ENCODE data around the gene GOLIM4.

Gene GOLIM4

DNA sequence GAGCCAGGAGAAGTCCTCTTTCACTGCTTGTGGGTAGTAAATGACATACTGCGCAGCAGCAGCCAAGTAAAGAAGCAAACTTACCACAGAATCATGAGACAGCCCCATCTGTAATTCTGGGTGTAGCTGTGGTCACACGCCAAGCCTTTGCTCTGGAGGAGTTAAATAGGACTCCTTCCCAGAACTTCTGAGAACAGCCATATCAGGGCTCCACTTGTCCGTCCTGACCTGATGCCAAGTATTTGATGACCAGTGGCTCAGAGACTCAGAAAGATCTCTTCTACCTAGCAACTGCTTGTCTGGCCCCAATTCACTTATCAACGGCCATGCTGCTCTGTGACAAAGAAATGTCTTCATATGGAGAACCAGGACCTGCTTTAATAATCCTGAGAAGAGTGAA lies 20.6 kb upstream of the GOLIM4 start:
- FAIRE-seq (no peak), DNase-seq (ENCODE audit: insufficient read length, low spot score) (no peak)
- TF ChIP-seq, protein P1, sequence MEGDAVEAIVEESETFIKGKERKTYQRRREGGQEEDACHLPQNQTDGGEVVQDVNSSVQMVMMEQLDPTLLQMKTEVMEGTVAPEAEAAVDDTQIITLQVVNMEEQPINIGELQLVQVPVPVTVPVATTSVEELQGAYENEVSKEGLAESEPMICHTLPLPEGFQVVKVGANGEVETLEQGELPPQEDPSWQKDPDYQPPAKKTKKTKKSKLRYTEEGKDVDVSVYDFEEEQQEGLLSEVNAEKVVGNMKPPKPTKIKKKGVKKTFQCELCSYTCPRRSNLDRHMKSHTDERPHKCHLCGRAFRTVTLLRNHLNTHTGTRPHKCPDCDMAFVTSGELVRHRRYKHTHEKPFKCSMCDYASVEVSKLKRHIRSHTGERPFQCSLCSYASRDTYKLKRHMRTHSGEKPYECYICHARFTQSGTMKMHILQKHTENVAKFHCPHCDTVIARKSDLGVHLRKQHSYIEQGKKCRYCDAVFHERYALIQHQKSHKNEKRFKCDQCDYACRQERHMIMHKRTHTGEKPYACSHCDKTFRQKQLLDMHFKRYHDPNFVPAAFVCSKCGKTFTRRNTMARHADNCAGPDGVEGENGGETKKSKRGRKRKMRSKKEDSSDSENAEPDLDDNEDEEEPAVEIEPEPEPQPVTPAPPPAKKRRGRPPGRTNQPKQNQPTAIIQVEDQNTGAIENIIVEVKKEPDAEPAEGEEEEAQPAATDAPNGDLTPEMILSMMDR (IDR thresholded peaks at IDR 0.05; ENCODE audit: insufficient read depth, missing control alignments): no peak

DNA sequence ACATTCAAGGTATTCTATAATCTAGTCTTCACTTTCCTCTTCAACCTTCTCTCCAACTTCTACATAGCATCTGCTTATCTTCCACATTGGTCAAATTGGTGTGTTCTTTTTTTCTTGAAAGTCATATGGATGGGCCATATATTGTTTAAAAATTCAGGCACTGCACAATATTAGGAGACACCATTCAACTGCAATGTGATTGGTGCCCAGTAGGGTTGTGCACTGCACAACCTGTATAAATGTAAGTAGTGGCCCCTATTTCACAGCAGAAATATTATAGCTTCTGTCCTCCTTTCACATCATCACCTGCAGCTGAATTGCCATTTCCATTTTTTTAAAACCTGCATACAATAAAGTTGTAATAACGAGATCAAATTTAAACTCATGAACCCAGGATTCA lies 18.1 kb upstream of the GOLIM4 start:
- FAIRE-seq (no peak), DNase-seq (ENCODE audit: insufficient read length, low spot score) (no peak)
- TF ChIP-seq, protein P1 (IDR thresholded peaks at IDR 0.05; ENCODE audit: insufficient read depth, missing control alignments): no peak

DNA sequence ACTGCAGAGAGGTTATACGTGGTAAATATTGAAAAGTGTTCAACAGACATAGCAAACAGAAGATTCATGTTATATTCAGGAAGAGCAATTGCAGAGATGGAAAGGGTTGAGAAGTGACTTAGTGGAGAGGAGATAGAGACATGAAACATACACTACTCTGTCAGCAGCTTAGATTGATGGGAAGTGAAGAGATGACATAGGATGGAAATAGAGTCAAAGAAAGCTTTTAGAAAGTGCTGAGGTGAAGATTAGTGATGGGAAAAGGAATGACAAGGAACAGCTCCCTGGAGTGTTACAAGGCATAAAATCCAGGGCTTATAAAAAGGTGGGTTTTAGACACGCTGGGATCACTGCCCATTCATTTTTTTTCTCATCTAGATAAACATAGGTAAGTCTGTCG lies 17.2 kb upstream of the GOLIM4 start:
- DNase-seq (ENCODE audit: insufficient read length, low spot score) (no peak), FAIRE-seq (no peak)
- TF ChIP-seq, protein P1 (IDR thresholded peaks at IDR 0.05; ENCODE audit: insufficient read depth, missing control alignments): no peak

DNA sequence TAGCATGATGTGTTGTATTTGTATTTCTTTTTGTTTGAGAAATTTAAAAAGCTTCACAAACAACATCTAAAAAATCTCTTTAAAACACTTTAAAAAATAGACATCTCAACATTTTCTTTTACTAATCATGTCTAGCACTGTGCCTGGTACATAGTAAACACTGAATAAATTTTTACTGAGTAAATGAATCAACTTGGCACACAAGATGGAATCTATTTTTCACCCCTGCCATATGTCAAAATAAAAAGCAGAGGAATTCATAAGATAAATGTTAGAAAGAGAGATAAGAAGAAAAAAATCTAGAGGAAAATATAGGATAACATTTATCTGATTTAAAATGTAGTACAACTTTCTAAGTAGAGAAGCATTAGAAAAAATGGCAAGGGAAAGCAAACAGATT lies 8.6 kb upstream of the GOLIM4 start:
- DNase-seq (ENCODE audit: insufficient read length, low spot score): no peak
- TF ChIP-seq, protein P1 (IDR thresholded peaks at IDR 0.05; ENCODE audit: insufficient read depth, missing control alignments): no peak
- no peak for FAIRE-seq

DNA sequence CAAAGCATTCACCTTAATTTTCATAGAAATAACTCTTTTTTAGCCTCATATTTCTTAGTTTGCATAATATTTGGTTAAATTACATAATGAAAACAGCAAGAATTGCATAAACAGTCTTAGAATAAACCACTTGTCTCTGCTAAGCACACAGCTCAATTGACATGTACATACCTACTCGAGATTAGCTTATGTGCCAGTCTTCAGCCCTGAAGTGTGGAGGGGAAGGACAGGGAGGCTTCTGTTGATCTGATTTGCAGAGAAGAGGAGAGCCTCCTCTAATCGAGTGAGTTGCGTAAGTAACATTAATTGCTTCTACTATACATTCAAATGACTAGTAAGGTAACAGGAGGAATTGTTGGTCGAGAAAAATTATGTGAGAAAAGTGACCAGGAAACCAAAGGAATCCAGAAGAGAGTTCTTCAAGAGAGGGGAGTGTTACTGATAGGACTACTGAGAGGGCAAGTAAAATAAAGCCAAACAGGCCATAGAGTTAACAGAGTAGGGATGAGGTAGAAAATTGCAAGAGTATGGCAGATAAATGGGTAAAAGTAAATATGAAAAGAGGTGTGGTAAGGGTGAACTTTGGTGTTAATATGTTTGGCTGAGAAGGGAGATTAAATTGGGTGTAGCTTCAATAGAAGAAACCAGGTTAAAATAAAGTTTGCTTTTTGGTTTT lies 7.1 kb upstream of the GOLIM4 start:
- no peak for FAIRE-seq
- TF ChIP-seq, protein P1 (IDR thresholded peaks at IDR 0.05; ENCODE audit: insufficient read depth, missing control alignments): no peak
- no peak for DNase-seq (ENCODE audit: insufficient read length, low spot score)

DNA sequence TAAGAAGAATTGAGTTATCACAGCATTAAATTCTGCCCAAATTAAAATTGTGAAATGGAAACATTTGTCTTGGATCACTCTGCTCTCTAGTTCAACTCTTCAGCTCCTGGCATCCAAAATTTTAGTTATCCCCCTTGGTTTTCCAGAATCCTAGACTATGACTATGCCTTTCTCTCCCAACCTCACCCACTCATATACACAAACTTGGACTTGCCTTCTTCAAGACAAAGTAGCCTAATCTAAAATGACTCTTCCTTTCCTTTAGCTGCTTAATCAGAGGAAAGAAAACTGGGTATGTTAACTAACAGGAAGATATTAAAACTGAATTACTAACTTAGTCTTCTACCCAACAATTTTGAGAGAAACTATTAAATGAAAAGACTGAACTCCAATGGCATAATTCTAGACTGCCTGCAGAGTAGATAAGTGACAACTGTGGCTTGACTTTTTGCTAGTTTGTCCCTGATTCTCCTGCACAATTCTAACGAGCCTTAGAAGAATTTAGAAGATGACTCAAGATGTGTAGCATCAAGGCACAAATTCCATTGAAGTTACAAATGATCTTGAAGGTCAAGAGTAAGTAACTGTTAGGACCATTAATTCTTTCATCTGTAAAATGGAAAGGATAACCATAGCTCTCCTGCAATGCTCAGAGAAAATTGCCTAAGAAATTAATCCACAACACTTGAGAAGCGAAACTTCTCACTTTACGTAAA lies 5.2 kb upstream of the GOLIM4 start:
- FAIRE-seq (no peak), DNase-seq (ENCODE audit: insufficient read length, low spot score) (no peak)
- TF ChIP-seq, protein P1 (IDR thresholded peaks at IDR 0.05; ENCODE audit: insufficient read depth, missing control alignments): no peak

DNA sequence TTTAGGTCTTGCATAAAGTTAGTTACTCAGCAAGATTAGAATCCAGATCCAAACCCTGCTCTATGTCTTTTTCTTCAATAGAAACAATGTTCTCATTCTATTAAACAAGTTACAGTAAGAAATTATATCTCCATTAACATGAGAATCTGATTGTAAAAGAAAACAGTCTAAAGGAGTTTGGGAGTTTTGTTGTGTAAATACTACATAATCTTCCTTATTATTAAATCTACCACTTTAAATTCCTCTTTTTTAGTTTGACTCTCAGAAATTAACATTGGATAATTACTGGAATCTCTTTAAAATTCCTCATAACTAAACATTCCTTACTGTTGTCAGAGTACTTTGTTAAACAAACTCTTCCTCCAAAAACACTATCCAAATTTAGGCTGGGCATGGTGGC lies 1.7 kb upstream of the GOLIM4 start:
- DNase-seq (ENCODE audit: insufficient read length, low spot score) (no peak), FAIRE-seq (no peak)
- TF ChIP-seq, protein P1 (IDR thresholded peaks at IDR 0.05; ENCODE audit: insufficient read depth, missing control alignments): no peak

Measured in D721Med (cell line).